Loucy (cell line): Measurements from ENCODE around the gene CTSL.

ENCODE experiments used
- CTCF ChIP-seq: fragments of 200-600 bp; sonication (generic); conservative IDR thresholded peaks from 2 replicates; pipeline ENCODE4 v1.5.1; 2014; ENCODE audit warnings: mild to moderate bottlenecking, antibody characterized with exemption, low read length
- EZH2phosphoT487 ChIP-seq: fragments of 200-600 bp; IDR thresholded peaks from 2 replicates; pipeline ENCODE4 v1.6.1; 2018; ENCODE audit warnings: antibody characterized with exemption, mild to moderate bottlenecking, moderate library complexity, borderline replicate concordance

GRCh38 chr9:87685441-87685840, 40.5 kb upstream of the CTSL start:
- no peak for TF ChIP-seq CTCF
- no peak for TF ChIP-seq EZH2phosphoT487
